ENCODE data around the gene TACC2. TPM values are rescaled to one million over a fixed set of nuclear protein-coding genes. Genes with fewer than 3 reads are reported as not detected.

The TACC2 gene, protein sequence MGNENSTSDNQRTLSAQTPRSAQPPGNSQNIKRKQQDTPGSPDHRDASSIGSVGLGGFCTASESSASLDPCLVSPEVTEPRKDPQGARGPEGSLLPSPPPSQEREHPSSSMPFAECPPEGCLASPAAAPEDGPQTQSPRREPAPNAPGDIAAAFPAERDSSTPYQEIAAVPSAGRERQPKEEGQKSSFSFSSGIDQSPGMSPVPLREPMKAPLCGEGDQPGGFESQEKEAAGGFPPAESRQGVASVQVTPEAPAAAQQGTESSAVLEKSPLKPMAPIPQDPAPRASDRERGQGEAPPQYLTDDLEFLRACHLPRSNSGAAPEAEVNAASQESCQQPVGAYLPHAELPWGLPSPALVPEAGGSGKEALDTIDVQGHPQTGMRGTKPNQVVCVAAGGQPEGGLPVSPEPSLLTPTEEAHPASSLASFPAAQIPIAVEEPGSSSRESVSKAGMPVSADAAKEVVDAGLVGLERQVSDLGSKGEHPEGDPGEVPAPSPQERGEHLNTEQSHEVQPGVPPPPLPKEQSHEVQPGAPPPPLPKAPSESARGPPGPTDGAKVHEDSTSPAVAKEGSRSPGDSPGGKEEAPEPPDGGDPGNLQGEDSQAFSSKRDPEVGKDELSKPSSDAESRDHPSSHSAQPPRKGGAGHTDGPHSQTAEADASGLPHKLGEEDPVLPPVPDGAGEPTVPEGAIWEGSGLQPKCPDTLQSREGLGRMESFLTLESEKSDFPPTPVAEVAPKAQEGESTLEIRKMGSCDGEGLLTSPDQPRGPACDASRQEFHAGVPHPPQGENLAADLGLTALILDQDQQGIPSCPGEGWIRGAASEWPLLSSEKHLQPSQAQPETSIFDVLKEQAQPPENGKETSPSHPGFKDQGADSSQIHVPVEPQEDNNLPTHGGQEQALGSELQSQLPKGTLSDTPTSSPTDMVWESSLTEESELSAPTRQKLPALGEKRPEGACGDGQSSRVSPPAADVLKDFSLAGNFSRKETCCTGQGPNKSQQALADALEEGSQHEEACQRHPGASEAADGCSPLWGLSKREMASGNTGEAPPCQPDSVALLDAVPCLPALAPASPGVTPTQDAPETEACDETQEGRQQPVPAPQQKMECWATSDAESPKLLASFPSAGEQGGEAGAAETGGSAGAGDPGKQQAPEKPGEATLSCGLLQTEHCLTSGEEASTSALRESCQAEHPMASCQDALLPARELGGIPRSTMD (N-terminal part only)
- 7.0 and 9.7 TPM in 2 replicates for total RNA-seq

DNA sequence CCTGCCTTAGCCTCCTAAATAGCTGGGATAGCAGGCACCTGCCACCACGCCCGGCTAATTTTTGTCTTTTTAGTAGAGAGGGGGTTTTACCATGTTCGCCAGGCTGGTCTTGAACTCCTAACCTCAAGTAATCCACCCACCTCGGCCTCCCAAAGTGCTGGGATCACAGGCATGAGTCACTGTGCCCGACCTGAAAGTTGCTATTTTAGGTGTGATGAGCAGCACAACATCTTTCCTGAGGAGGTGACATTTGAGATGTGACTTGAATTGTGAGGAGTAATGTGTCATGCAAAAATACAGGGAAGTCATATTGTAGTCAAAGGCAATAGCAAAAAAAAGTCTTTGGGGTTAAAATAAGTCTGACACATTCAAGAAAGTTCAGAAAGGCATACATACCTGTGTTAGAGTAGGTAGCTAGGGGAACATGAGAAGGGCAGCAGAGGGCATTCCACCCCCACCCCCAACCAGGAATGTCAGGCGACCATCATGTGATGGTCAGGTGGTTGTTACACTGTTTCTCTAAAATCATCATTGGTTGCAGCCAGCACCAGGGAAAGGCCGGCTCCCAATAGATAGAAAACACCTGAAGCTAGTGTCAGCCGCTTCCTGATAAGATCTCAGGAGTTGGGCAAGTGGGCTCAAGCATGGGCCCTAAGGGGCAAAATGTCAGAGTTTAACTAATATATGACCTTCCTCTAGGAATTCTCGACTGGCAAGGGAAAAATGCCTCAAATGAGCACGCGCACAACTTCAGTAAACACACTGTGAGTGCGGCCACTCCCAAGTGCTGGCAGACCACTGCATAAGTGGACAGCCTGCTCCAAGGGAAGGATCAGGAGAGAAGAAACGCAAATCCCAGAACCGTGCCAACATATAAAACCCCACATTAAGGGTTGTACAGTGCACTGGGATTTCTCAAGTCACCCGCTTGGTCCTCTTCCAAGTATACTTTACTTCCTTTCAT lies at the start of gene TACC2:
TSS of gene TACC2 (plus strand) at position 803 of the 964 bp plus-strand sequence. CDS start 32,819 bp downstream, outside the sequence.

DNA sequence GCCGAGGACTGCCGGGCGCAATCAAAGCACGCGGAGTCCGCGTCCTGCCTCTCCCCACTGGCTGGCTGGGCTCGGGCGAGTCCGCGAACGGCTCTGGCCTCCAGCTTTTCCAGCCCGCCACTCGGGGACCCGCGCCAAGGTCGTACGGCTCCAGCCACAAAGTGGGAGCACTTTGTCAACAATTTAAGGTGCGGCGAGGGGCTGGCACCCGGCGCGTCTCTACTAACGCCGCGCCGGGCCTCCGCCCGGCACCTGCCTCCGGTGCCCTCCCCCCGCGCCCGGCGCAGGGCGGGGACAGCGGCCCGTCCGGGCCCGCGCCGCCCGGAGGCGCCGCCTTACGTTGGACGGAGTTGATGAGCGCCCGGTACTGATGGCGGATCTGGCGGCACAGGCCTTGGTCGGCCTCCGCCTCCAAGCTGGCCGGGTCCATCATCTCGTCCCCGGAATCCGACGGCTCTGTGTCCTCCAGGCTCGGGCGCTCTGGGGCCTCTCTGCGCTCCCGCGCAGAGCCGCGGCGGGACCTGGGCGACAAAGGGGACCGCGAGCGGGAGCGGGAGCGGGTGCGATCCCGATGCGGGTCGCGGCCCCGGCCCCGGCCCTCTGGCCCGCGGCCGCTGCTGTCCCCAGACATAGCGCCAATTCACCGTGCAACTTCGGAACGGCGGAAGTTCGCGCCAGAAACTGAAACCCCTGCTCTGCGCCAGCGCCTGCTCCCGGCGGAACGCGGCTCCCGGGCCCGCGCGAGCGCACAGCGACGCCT lies 14.2 kb upstream of the TACC2 start, which contains the start of gene NSMCE4A:
TSS of gene NSMCE4A (minus strand) at position 683 of the 760 bp plus-strand sequence. CDS start at position 631, 52 bp downstream.

DNA sequence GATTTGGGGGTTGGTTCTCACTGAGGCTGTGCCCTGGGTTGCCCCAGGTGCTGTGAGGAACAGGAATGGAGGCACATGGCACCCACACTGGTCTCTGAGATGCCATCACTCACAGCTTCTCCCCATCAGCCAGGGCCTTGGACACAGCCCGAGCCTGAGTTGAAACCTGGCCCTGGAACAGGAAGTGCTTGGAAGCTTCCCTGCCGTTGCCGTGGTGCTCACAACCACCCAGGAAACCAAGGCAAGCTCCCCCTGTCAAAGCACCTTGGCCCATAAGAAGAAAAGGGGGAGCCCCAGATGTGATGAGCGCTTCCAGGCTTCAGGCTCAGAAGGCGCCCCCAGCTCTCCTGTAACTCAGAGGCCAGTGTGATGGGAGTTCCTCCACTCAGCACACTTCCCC lies 282.1 kb downstream of the TACC2 start, which contains the start of gene BTBD16:
TSS of gene BTBD16 (plus strand) at position 221 of the 400 bp plus-strand sequence. CDS start 3,786 bp downstream, outside the sequence.

Small RNAs within 50 kb of the gene (small RNA-seq; reads per million reads assigned to genes)
- not detected for gene RF02219

Other genes with a start within 250 kb of the TACC2 start
- 31.0 and 37.8 TPM in 2 replicates for gene ATE1, start 61.1 kb upstream of the TACC2 start, total RNA-seq
- gene NSMCE4A, start 13.9 kb upstream of the TACC2 start, total RNA-seq: 13.4 and 16.7 TPM in 2 replicates

Measured in hair follicle dermal papilla cell (primary cell).